ENCODE measurements around the gene IL17RA.
A peak's percentile ranks its signal among the peaks of the same experiment; 100 is the strongest.

Gene IL17RA

DNA sequence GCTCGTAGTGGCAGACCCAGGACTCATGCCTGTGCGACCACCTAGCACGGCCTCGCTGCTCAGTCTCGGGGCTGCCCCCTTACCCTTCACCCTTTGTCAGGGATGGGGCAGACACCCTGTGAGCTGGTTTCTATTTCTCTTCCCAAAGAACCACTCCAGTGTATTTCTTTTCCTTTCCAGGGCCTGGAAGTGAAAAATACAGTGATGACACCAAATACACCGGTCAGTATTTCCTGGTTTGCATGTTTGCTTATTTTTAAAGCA lies 22.7 kb downstream of the IL17RA start:
- no peak for DNase-seq

DNA sequence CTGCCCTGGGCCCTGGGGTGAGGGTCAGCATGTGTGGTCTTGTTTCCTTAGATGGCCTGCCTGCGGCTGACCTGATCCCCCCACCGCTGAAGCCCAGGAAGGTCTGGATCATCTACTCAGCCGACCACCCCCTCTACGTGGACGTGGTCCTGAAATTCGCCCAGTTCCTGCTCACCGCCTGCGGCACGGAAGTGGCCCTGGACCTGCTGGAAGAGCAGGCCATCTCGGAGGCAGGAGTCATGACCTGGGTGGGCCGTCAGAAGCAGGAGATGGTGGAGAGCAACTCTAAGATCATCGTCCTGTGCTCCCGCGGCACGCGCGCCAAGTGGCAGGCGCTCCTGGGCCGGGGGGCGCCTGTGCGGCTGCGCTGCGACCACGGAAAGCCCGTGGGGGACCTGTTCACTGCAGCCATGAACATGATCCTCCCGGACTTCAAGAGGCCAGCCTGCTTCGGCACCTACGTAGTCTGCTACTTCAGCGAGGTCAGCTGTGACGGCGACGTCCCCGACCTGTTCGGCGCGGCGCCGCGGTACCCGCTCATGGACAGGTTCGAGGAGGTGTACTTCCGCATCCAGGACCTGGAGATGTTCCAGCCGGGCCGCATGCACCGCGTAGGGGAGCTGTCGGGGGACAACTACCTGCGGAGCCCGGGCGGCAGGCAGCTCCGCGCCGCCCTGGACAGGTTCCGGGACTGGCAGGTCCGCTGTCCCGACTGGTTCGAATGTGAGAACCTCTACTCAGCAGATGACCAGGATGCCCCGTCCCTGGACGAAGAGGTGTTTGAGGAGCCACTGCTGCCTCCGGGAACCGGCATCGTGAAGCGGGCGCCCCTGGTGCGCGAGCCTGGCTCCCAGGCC lies 23.7 kb downstream of the IL17RA start:
- no peak for DNase-seq

DNA sequence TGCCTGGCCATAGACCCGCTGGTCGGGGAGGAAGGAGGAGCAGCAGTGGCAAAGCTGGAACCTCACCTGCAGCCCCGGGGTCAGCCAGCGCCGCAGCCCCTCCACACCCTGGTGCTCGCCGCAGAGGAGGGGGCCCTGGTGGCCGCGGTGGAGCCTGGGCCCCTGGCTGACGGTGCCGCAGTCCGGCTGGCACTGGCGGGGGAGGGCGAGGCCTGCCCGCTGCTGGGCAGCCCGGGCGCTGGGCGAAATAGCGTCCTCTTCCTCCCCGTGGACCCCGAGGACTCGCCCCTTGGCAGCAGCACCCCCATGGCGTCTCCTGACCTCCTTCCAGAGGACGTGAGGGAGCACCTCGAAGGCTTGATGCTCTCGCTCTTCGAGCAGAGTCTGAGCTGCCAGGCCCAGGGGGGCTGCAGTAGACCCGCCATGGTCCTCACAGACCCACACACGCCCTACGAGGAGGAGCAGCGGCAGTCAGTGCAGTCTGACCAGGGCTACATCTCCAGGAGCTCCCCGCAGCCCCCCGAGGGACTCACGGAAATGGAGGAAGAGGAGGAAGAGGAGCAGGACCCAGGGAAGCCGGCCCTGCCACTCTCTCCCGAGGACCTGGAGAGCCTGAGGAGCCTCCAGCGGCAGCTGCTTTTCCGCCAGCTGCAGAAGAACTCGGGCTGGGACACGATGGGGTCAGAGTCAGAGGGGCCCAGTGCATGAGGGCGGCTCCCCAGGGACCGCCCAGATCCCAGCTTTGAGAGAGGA lies 24.5 kb downstream of the IL17RA start:
- no peak for DNase-seq

DNA sequence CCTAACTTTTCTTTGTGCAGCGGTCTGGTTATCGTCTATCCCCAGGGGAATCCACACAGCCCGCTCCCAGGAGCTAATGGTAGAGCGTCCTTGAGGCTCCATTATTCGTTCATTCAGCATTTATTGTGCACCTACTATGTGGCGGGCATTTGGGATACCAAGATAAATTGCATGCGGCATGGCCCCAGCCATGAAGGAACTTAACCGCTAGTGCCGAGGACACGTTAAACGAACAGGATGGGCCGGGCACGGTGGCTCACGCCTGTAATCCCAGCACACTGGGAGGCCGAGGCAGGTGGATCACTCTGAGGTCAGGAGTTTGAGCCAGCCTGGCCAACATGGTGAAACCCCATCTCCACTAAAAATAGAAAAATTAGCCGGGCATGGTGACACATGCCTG lies 25.2 kb downstream of the IL17RA start:
- no peak for DNase-seq

DNA sequence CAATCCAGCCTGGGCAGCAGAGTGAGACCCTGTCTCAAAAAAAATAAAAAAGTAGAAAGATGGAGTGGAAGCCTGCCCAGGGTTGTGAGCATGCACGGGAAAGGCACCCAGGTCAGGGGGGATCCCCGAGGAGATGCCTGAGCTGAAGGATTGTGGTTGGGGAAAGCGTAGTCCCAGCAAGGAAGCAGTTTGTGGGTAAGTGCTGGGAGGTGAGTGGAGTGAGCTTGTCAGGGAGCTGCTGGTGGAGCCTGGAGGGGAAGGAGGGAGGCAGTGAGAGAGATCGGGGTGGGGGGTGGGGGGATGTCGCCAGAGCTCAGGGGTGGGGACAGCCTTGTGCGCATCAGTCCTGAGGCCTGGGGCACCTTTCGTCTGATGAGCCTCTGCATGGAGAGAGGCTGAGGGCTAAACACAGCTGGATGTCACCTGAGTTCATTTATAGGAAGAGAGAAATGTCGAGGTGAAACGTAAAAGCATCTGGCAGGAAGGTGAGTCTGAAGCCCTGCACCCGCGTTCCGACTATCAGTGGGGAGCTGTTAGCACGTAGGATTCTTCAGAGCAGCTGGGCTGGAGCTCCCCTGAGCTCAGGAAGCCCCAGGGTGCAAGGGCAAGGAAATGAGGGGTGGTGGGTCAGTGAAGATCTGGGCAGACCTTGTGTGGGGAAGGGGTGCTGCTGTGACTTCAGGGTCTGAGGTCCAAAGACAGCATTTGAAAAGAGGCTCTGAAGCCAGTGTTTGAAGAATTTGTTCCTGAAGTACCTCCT lies 26.2 kb downstream of the IL17RA start:
- DNase-seq = no peak

DNA sequence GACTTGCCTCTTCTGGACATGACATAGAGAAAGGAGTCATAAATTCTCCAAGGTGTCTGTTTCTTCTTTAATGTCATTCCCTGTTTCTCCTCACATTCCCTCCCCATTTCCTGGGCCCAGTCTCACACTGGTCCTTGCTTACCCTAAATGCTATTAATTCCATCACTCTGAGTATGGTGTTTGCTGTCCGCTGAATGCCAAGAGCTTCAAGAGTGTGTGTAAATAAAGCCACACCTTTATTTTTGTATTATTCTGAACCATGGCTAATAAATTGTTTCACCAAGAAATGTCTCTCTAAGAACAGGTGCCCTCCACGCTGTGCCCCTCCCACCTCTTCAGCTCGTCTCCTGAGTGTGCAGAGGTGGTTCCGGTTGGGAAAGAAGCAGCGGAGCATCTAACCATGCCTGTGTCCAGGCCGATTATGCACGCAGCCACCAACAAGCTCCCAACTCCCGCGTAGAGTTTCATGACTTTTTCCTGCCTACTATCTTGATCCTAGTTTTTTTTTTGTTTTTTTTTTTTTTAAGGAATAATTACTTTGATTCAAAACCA lies 27.8 kb downstream of the IL17RA start:
- peak; percentile 9 for DNase-seq

DNA sequence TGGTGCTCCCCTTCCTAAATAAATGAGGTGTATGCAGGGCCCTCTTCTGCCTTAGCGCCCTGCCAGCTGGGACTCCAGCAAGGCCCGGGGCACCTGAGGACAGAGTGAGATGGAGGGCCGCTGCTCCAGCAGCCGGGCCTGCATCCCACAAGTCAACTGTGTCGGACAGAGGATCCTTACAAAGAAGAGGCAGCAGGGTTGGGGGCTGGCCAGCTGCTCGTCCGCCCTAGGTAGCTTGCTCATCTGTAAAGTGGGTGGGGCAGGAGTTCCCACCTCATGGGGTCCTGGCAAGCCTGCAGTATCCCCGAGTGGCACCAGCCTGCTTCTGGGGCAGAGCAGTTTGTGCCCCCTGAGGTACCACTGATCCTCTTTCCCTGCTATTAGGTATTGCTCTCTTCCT lies 28.8 kb downstream of the IL17RA start:
- DNase-seq = no peak

DNA sequence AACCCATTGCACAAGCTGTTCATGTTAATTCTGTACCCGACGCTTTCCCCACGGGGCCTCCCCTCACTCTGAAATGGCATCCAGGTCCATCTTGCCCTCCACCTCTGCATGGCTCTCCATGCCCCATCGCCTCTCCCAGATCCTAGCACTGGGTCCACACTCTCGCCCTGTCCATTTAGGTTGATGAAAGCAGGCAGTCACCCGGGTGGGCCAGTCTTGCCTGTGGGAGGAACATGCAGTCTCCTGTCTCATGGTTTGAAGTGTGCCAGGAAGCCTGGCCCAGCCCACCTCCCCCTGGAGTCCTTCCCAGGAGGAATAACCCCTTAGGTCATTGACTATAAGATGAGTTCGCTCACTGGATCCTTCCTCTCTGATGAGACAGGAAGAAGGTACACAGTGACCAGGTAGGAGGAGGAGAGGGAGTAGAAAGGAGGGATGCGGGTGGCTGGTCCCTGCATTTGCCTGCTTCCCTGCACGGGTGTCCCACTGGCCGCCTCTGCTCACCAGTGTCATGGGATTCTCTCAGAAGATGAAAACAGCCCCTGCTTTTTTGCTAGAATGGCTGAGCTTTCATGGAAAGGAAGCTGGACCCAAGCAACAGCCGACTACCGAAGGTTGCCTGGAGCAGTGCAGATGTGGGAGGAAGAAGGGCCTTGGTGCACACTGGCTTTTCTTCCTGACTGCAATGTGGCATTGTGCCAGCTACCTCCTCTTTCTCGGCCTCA lies 29.5 kb downstream of the IL17RA start:
- DNase-seq = no peak

DNA sequence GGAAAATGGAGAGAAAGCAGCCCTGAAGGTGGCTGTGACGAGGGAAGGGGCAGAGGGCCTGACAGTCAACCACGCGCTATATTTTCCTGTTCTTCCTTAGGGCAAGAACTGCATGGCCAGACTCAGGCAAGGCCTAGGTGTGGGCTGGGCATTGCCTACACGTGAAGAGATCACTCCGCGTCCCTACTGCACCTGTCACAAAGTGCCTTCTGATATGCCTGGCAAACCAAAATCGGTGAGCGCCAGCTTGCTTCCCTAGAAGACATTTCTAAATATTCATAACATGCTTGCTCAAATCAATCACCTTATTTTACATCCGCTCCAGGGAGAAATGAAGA lies 30.1 kb downstream of the IL17RA start:
- no peak for DNase-seq

DNA sequence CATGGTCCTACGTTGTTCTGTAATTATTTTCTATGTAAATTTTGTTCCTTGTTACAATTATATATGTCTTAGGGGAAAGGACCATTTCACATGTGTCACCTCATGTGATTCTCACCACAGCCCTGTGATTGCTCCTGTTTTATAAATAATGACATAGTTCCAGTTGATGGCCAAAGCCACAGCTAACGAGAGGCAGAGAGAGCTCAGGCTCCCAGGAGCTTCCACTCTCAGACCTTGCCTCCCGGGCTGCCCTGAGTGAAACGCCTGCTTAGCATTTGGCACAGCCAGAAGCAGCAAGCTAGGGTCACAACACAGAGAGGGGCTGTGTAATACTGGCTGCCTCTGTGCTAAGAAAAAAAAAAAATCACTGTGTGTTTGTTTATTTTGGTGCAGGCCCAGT lies 30.4 kb downstream of the IL17RA start:
- no peak for DNase-seq

DNA sequence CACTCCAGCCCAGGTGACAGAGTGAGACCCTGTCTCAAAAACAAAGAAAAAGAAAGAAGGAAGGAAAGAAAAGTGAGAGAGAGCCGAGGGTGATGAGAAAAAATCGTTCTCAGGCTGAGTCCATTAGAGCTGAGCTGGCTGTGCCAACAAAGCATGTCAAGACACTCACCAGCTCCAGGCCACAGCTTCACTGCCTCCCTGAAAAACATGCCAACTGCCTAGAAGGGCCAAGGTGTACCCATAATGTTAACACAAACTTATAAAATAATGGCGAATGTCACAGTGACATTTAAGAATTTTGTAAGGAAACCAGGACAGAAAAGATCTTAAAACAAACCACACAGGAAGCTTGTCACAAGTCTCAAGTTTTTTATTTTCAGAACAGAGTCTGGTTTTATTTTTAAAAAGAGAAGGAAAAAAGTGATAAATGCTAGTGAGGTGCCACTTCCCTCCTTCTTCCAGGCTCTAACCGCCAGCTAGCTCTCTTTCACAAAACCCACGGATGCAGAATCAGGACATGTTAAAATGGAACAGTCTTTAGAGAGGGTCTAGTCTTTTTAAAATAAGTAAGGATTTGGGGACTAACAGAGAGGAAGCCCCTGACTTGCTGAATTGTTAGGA lies 31.3 kb downstream of the IL17RA start:
- no peak for DNase-seq

DNA sequence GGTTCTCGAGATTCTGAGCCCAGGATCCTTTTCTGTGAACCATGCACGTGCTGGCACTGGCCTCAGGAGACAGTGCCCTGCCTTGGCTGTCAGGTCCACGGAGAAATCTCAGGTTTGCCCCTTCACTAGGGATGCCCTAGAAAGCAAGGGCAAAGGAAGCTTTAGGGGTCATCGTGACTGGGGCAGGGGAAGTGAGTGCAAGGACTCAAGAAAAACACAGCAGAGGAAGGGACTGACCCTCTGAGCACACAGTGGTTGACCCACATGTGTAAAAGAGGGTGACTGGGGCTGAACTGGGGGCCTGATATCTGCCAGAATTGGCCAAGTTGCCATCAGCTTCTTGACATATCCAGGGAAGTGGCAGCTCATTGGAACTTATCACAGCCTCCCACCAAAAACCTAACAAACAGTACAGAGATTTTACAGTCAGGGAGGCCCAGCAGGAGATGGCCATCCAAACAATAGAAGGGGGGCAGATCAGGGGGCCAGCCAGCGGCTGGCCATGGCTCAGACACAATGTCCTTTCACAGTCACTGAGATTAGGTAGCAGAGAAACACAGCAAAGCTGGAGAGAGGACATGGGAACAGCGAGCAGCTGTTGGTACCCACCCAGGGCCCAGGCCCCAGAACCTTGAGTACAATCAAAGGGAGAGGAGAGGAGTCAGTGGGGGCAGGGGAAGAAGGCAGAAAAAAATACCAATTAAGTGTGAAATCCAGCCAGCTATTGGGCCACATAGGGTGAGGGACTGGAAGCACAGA lies 32.0 kb downstream of the IL17RA start:
- no peak for DNase-seq

DNA sequence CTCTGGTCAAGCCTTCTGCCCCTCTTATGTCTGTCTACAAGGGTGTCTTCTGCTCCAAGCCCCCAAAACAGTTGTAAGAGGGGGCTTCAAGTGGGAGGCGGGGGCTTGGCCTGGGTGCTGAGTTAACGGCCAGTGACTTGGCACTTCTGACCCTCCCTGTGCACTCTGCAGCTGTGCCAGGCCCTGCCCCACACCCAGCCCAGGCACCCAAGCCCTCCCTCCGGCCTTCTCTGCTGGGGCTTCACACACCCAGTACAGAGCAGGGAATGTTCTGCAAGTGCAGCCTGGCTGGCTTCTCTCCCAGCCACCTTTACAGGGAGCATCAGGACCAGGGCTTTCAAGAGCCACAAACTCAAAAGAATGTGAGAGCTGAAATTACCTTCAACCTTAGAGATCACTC lies 32.6 kb downstream of the IL17RA start:
- no peak for DNase-seq

DNA sequence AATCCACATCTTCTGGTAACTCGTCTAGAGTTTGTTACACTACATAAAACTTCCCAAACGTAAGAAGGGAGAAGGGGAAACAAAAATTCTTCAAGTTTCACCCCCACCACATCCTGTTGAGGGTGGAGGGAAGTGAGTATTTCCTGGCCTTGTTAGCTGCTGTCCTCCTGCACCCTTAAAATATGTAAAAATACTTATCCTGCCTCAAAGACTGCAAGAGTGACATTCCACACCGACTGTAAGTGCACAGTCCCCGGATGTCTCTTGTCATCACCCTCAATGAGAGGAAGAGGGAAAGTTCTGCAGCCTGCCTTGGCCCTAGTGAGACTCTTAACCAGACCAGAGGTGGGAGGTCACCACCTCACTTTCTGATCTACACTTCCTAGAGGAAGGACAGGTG lies 33.1 kb downstream of the IL17RA start:
- no peak for DNase-seq

DNA sequence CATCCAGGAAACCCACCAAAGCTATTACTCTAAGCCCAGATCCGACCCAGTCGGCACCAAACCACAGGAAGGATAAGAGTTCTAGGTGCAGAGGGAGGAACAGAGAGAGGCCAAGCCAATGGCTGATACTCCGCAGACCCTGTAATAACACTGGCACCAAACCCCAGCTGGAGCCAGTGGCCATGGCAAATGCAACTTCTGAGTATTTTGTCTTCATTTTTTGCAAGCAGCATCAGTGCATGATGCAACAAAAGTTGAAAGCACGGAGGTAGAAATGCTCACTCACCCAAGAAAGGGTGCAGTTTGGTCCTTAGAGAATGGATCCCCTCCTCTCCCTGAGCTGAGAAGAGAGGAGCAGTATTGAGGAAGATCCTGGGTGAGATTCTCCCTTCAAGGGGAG lies 33.5 kb downstream of the IL17RA start:
- no peak for DNase-seq

DNA sequence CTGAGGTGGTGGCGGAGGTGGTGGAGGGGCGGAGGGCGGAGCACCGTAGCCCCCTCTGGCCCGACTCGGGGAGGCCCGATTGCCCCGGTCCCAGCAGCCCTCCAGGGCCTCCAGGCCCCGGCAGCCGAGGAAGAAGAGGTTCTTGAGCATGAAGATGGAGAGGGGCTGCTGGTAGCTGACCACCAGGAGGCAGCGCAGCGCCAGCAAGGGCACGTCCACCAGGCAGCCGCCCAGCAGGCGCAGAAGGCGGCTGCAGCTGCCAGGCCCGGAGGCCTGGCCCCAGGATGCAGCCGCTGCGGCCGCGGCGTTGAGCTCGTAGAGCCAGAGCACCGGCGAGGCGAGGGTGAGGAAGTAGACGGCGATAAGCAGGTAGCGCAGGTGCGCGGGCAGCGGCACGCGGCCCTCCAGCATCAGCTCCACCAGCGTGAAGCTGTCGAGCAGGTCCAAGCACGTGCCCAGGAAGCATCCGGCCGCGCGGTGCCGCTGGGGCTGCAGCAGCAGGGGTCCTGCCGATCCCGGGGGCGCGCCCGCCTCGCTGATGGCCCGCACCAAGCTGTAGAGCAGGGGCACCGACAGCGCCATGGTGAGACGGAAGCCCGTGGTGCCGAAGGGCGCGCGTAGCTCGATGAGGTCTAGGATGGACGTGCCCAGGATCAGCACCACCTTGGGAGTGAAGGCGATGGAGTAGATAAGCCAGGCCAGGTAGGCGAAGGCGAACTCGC lies 34.8 kb downstream of the IL17RA start:
- DNase-seq = no peak

DNA sequence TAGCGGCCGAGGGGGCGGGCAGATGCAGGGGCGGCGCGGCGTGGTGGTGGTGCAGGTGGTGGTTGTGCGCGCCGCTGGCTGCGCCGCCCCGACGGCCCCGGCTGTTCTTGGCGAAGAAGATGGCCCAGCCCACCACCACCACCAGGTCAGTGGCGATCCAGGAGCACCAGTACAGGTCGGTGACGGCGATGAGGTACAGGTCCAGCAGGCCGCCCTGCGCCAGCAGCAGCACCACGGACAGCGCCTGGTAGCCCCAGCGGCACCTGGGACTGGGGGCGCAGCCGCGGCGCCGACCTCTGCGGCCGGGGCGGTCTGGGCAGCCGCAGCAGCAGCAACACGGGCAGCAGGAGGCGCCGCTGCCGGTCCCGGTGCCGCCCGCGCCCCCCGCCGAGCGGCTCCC lies 35.5 kb downstream of the IL17RA start:
- DNase-seq = no peak

DNA sequence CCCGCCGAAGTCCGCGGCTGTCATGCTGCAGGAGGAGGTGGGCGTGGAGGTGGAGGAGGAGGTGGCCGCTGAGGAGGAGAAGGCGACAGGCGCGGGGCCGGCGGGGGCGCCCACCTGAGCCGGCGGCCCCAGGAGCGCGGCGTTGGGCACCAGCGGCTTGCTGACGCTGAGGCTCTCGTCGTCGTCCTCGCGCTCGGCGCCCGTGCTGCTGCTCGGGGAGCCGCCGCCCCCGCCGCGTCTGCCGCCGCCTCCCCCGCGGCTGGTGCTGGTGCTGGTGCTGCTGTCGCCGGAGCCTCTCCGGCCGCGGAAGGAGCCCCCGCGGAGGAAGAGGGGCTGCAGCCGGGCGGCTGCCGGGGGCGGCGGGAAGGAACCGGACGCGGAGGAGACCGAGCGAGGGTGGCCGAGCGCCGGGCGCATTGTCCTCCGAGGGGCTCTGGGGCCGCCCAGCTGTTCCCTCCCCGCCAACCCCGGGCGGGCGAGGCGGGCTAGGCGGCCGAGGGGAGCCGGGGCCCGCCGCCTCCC lies 36.0 kb downstream of the IL17RA start:
- DNase-seq = peak; percentile 32

DNA sequence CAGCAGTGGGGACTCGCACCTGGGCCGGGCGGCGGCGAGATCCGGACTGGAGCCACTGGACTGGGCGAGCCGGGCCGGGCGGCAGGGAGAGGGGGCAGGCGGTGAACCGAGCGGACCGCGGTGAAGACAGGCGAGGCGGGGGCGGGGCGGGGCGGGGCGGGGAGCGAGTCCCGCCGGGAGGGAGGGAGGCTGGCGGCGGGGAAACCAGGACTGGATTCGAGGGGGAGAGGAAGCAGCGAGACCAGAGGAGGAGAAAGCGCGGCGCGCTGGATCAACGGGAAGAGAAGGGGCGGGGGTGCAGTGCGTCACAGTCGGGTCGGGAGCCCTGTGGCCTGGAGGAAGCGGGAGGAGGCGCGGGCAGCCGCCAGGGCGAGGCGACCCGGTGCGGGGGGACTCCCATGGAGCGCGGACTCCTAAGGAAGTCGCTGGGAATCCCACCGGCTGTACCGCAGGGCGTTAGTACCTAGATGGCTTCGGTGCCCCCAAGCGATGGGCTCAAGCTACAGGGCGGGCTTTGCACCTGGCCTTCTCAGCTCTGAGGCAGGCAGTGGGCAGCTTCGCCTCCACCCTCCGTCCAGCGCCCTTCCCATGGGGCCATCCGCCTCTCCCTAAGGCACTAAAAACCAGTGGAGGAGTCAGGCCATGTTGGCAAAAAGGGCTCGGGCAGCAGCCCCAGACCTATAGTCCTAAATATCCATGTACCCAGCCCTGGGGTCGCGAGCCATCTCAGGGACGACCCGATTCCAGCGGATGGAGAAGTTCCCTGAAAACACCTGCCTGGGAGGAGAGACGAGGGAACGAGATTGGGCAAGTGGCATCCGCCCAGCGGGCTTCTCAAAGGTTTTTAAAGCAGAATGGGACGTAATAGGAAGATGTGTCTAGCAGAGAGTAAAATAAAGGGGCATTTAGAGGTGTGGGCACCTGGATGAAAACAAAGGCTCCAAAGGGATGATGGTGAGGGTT lies 36.7 kb downstream of the IL17RA start, which contains the start of gene TMEM121B:
TMEM121B (minus strand) TSS at position 128 of the 963 bp plus-strand sequence. CDS start 233 bp downstream, outside the sequence.
- DNase-seq = peak; percentile 78

Data from NCI-H2029 (cell line).